Suprapubic skin (tissue), 4 donors: ENCODE data around the gene ZNF175.

Experiments used
- CTCF ChIP-seq, 2 donors: fragments of 200-600 bp in 1 of 2; fragments of 450-650 bp in 1 of 2; sonication (generic) in 1 of 2; IDR thresholded peaks; one replicate each; pipeline ENCODE4 v1.5.1; 2016 to 2019; ENCODE audit warnings: antibody characterized with exemption in 2 of 2, mild to moderate bottlenecking in 1 of 2, moderate library complexity in 1 of 2
- EP300 ChIP-seq: sonication (generic); formaldehyde crosslinking; IDR thresholded peaks from one replicate; pipeline ENCODE4 v1.6.1; 2017; ENCODE audit warnings: antibody characterized with exemption
- POLR2A ChIP-seq, 2 donors: fragments of 450-650 bp; IDR thresholded peaks; one replicate each; pipeline ENCODE4 v1.6.1; 2017; ENCODE audit warnings: antibody characterized with exemption in 2 of 2, mild to moderate bottlenecking in 2 of 2, moderate library complexity in 2 of 2
- POLR2AphosphoS5 ChIP-seq, 3 donors: sonication (generic); formaldehyde crosslinking; IDR thresholded peaks; one replicate each; pipeline ENCODE4 v1.6.1; 2017; ENCODE audit warnings: antibody characterized with exemption in 3 of 3

- no peak for TF ChIP-seq POLR2AphosphoS5 (IDR thresholded peaks at IDR 0.05)
- no peak for TF ChIP-seq CTCF (IDR thresholded peaks at IDR 0.05)
- no peak for TF ChIP-seq EP300
- TF ChIP-seq POLR2A (IDR thresholded peaks at IDR 0.05), result no peak
Observed at GRCh38 chr19:51549533-51550324, 21.4 kb upstream of the ZNF175 start.
